Trophoblast cell (in vitro differentiated cells and primary cell): ENCODE data around the gene CCDC88A.

Source experiments
- DNase-seq, 2 donors: peaks; one replicate each; pipeline ENCODE4 v3.0.0-alpha.2; 2016
- H2AFZ ChIP-seq: 2 replicates; pipeline ENCODE4 v1.6.1; 2013; ENCODE audit warnings: low read length, moderate library complexity, mild to moderate bottlenecking; ENCODE audit not compliant: insufficient read depth, poor library complexity
- H2AK5ac ChIP-seq: 2 replicates; pipeline ENCODE4 v1.6.1; 2013; ENCODE audit warnings: mild to moderate bottlenecking, low read length
- H2BK120ac ChIP-seq: 2 replicates; pipeline ENCODE4 v1.6.1; 2013; ENCODE audit warnings: low read length, mild to moderate bottlenecking, moderate library complexity; ENCODE audit not compliant: insufficient read depth, poor library complexity
- H2BK12ac ChIP-seq: 2 replicates; pipeline ENCODE4 v1.6.1; 2013; ENCODE audit warnings: mild to moderate bottlenecking, low read length, moderate library complexity
- H2BK5ac ChIP-seq: 2 replicates; pipeline ENCODE4 v1.6.1; 2013; ENCODE audit warnings: low read length, low read depth, moderate library complexity, mild to moderate bottlenecking; ENCODE audit not compliant: poor library complexity
- H3K14ac ChIP-seq: 2 replicates; pipeline ENCODE4 v1.6.1; 2013; ENCODE audit warnings: mild to moderate bottlenecking, low read length
- H3K18ac ChIP-seq: 2 replicates; pipeline ENCODE4 v1.6.1; 2013; ENCODE audit warnings: mild to moderate bottlenecking, low read length
- H3K23ac ChIP-seq: 2 replicates; pipeline ENCODE4 v1.6.1; 2013; ENCODE audit warnings: low read length
- H3K27ac ChIP-seq: 2 replicates; pipeline ENCODE4 v1.5.1; 2013; ENCODE audit warnings: low read depth, mild to moderate bottlenecking, inconsistent platforms, low read length, moderate library complexity
- H3K27me3 ChIP-seq: 2 replicates; pipeline ENCODE4 v1.6.1; 2013; ENCODE audit warnings: inconsistent platforms, mild to moderate bottlenecking, low read length, moderate library complexity; ENCODE audit not compliant: insufficient read depth
- H3K36me3 ChIP-seq, 2 experiments: 1 replicate in 1 of 2; 2 replicates in 1 of 2; pipeline ENCODE4 v1.6.1; 2013; ENCODE audit warnings: low read length in 2 of 2, mild to moderate bottlenecking in 2 of 2, moderate library complexity in 1 of 2; ENCODE audit not compliant: insufficient read depth in 2 of 2, control insufficient read depth in 1 of 2
- H3K4ac ChIP-seq: 2 replicates; pipeline ENCODE4 v1.6.1; 2013; ENCODE audit warnings: low read depth, mild to moderate bottlenecking, low read length, moderate library complexity
- H3K4me1 ChIP-seq, 2 experiments: 1 replicate in 1 of 2; 2 replicates in 1 of 2; pipeline ENCODE4 v1.6.1; 2013; ENCODE audit warnings: low read length in 2 of 2, mild to moderate bottlenecking in 2 of 2, moderate library complexity in 1 of 2; ENCODE audit not compliant: insufficient read depth in 2 of 2, control insufficient read depth in 1 of 2
- H3K4me2 ChIP-seq: 2 replicates; pipeline ENCODE4 v1.6.1; 2013; ENCODE audit warnings: inconsistent platforms, mild to moderate bottlenecking, low read length, moderate library complexity
- H3K4me3 ChIP-seq: 2 replicates; pipeline ENCODE4 v1.5.1; 2013; ENCODE audit warnings: mild to moderate bottlenecking, low read depth, low read length, inconsistent platforms
- H3K79me1 ChIP-seq: one replicate; pipeline ENCODE4 v1.6.1; 2013; ENCODE audit warnings: low read length
- H3K79me2 ChIP-seq: 2 replicates; pipeline ENCODE4 v1.6.1; 2013; ENCODE audit warnings: low read length, mild to moderate bottlenecking; ENCODE audit not compliant: control insufficient read depth, insufficient read depth, poor library complexity
- H3K9ac ChIP-seq: 2 replicates; pipeline ENCODE4 v1.6.1; 2013; ENCODE audit warnings: mild to moderate bottlenecking, low read length
- H3K9me3 ChIP-seq: 2 replicates; pipeline ENCODE4 v1.6.1; 2013; ENCODE audit warnings: low read depth, mild to moderate bottlenecking, control low read depth, inconsistent platforms, low read length; ENCODE audit not compliant: insufficient read depth
- H4K12ac ChIP-seq: 2 replicates; pipeline ENCODE4 v1.6.1; 2013; ENCODE audit warnings: low read depth, mild to moderate bottlenecking, low read length, moderate library complexity
- H4K8ac ChIP-seq: 2 replicates; pipeline ENCODE4 v1.6.1; 2013; ENCODE audit warnings: low read depth, mild to moderate bottlenecking, low read length, moderate library complexity
- H4K91ac ChIP-seq: one replicate; pipeline ENCODE4 v1.6.1; 2013; ENCODE audit warnings: low read depth, mild to moderate bottlenecking, low read length, moderate library complexity
- WGBS: extraction: QIAGEN DNeasy Blood & Tissue Kit; methylation state at CpG from one replicate; pipeline ENCODE4 v1.1.7; 2013; ENCODE audit warnings: missing lambda C conversion rate; ENCODE audit not compliant: insufficient read length, insufficient coverage; ENCODE audit errors: extremely low coverage; 5-methylcytosine and 5-hydroxymethylcytosine counted together

Gene CCDC88A

GRCh38 chr2:55400332-55400731 lies 19.3 kb downstream of the CCDC88A start:
- H4K8ac ChIP-seq, result no peak overlapping the region
- H3K9me3 ChIP-seq, result no peaks in the 10 kb centered on the region
- no peaks in the 10 kb centered on the region for H3K4me1 ChIP-seq
- H3K23ac ChIP-seq, result no peak overlapping the region
- no peak overlapping the region for H4K12ac ChIP-seq
- no peaks in the 10 kb centered on the region for H3K79me2 ChIP-seq
- H3K79me1 ChIP-seq, result no peaks in the 10 kb centered on the region
- DNase-seq, result no peak
- H2AFZ ChIP-seq, result no peak overlapping the region
- no CpG with 5 or more reads among the region's 2 CpGs for WGBS
- H3K4me2 ChIP-seq, result no peak overlapping the region
- H2BK12ac ChIP-seq, result no peak overlapping the region
- H4K91ac ChIP-seq, result no peak overlapping the region
- no peak overlapping the region for H3K27ac ChIP-seq
- H3K27me3 ChIP-seq, result no peaks in the 10 kb centered on the region
- H2BK120ac ChIP-seq, result no peak overlapping the region
- peaks cover 0 to under 1% of the 10 kb centered on the region in 2 experiments for H3K36me3 ChIP-seq
- no peak overlapping the region for H2AK5ac ChIP-seq
- H3K9ac ChIP-seq, result no peak overlapping the region
- no peak overlapping the region for H3K4me3 ChIP-seq
- no peak overlapping the region for H3K14ac ChIP-seq
- H2BK5ac ChIP-seq, result no peak overlapping the region
- no peak overlapping the region for H3K4ac ChIP-seq
- H3K18ac ChIP-seq, result no peak overlapping the region

- Histone ChIP-seq H3K4me2 (no peak overlapping the region), H4K8ac (no peak overlapping the region), H2BK12ac (no peak overlapping the region), H3K27me3 (no peaks in the 10 kb centered on the region), H3K79me2 (no peaks in the 10 kb centered on the region), H3K4ac (no peak overlapping the region), H2AK5ac (no peak overlapping the region), H2BK120ac (no peak overlapping the region), H3K4me3 (no peak overlapping the region), H2BK5ac (no peak overlapping the region), H4K91ac (no peak overlapping the region), H3K18ac (no peak overlapping the region), H3K79me1 (no peaks in the 10 kb centered on the region), H4K12ac (no peak overlapping the region), H3K14ac (no peak overlapping the region), H3K9ac (no peak overlapping the region), H3K36me3 (no peaks in the 10 kb centered on the region), H2AFZ (no peak overlapping the region), H3K9me3 (no peaks in the 10 kb centered on the region), H3K4me1 (no peaks in the 10 kb centered on the region), H3K27ac (no peak overlapping the region), H3K23ac (no peak overlapping the region)
- no peak for DNase-seq
Measured at GRCh38 chr2:55399815-55400214, 19.8 kb downstream of the CCDC88A start.

GRCh38 chr2:55395724-55396605 lies 23.7 kb downstream of the CCDC88A start:
- Histone ChIP-seq H3K9ac (no peak overlapping the region), H3K14ac (no peak overlapping the region), H2BK12ac (no peak overlapping the region), H3K36me3 (no peaks in the 10 kb centered on the region), H3K4me3 (no peak overlapping the region), H2AK5ac (no peak overlapping the region), H3K27ac (no peak overlapping the region), H3K23ac (no peak overlapping the region), H3K18ac (no peak overlapping the region), H3K27me3 (no peaks in the 10 kb centered on the region), H2BK120ac (no peak overlapping the region), H4K12ac (no peak overlapping the region), H4K8ac (no peak overlapping the region), H3K79me1 (no peaks in the 10 kb centered on the region), H2AFZ (no peak overlapping the region), H2BK5ac (no peak overlapping the region), H3K4me2 (no peak overlapping the region), H3K9me3 (no peaks in the 10 kb centered on the region), H3K4ac (no peak overlapping the region), H4K91ac (no peak overlapping the region), H3K79me2 (no peaks in the 10 kb centered on the region), H3K4me1 (no peaks in the 10 kb centered on the region)
- WGBS, result no CpG with 5 or more reads among the region's 2 CpGs
- DNase-seq, result no peak

GRCh38 chr2:55391615-55392242 lies 27.9 kb downstream of the CCDC88A start:
- no peak overlapping the region for H2BK5ac ChIP-seq

More at GRCh38 chr2:55391615-55392242, 27.9 kb downstream of the CCDC88A start:
- H3K9me3 ChIP-seq, result no peaks in the 10 kb centered on the region
- H2BK12ac ChIP-seq, result no peak overlapping the region
- H3K14ac ChIP-seq, result no peak overlapping the region
- H4K12ac ChIP-seq, result no peak overlapping the region
- H3K79me2 ChIP-seq, result no peaks in the 10 kb centered on the region
- no peak overlapping the region for H3K4me2 ChIP-seq
- H2AFZ ChIP-seq, result no peak overlapping the region
- no CpG with 5 or more reads among the region's 3 CpGs for WGBS
- H3K4me3 ChIP-seq, result no peak overlapping the region
- DNase-seq, result no peak
- no peaks in the 10 kb centered on the region for H3K4me1 ChIP-seq
- no peak overlapping the region for H3K4ac ChIP-seq
- no peaks in the 10 kb centered on the region for H3K79me1 ChIP-seq
- H2BK120ac ChIP-seq, result no peak overlapping the region
- H3K36me3 ChIP-seq, result no peaks in the 10 kb centered on the region
- no peaks in the 10 kb centered on the region for H3K27me3 ChIP-seq
- H3K23ac ChIP-seq, result no peak overlapping the region
- H2AK5ac ChIP-seq, result no peak overlapping the region
- H4K91ac ChIP-seq, result no peak overlapping the region
- no peak overlapping the region for H3K18ac ChIP-seq
- no peak overlapping the region for H3K27ac ChIP-seq
- H4K8ac ChIP-seq, result no peak overlapping the region
- no peak overlapping the region for H3K9ac ChIP-seq
